HEK293T (cell line): ENCODE measurements around the gene ELF1.
A peak's percentile ranks its signal among the peaks of the same experiment; 100 is the strongest.

Experiments
- CTCF ChIA-PET: fragments of 350-600 bp; formaldehyde crosslinking; extraction: SDS; loops from one replicate; lab custom pipeline; 2021; ENCODE audit warnings: antibody characterized with exemption, inconsistent platforms; lab: Yijun Ruan, JAX
- POLR2A ChIA-PET: fragments of 350-600 bp; formaldehyde crosslinking; extraction: SDS; loops from one replicate; lab custom pipeline; 2020; ENCODE audit warnings: antibody characterized with exemption, inconsistent platforms; lab: Yijun Ruan, JAX
- DNase-seq: peaks from one replicate; pipeline ENCODE4 v3.0.0; 2012; ENCODE audit warnings: mixed read lengths; ENCODE audit errors: extremely low spot score
- ARNT ChIP-seq: fragments of 450-650 bp; IDR thresholded peaks from 2 replicates; pipeline ENCODE4 v1.6.1; 2017; ENCODE audit warnings: mild to moderate bottlenecking
- BHLHE40 ChIP-seq: fragments of 450-650 bp; IDR thresholded peaks from 2 replicates; pipeline ENCODE4 v1.6.1; 2016; ENCODE audit warnings: mild to moderate bottlenecking, moderate library complexity, borderline replicate concordance
- CTBP1 ChIP-seq: fragments of 450-650 bp; IDR thresholded peaks from 2 replicates; pipeline ENCODE4 v1.6.1; 2016; ENCODE audit warnings: borderline replicate concordance
- ELF4 ChIP-seq: fragments of 450-650 bp; IDR thresholded peaks from 2 replicates; pipeline ENCODE4 v1.6.1; 2017; ENCODE audit warnings: antibody characterized with exemption
- FOXA1 ChIP-seq: fragments of 450-650 bp; IDR thresholded peaks from 2 replicates; pipeline ENCODE4 v1.6.1; 2016; ENCODE audit warnings: mild to moderate bottlenecking
- FOXK2 ChIP-seq: fragments of 450-650 bp; IDR thresholded peaks from 2 replicates; pipeline ENCODE4 v1.6.1; 2016; ENCODE audit warnings: mild to moderate bottlenecking
- FOXM1 ChIP-seq: fragments of 450-650 bp; IDR thresholded peaks from 2 replicates; pipeline ENCODE4 v1.6.1; 2017; ENCODE audit warnings: mild to moderate bottlenecking, borderline replicate concordance
- HDGF ChIP-seq: fragments of 450-650 bp; IDR thresholded peaks from 2 replicates; pipeline ENCODE4 v1.6.1; 2017; ENCODE audit warnings: antibody characterized with exemption, borderline replicate concordance
- L3MBTL2 ChIP-seq: fragments of 450-650 bp; conservative IDR thresholded peaks from 2 replicates; pipeline ENCODE4 v1.6.1; 2016; ENCODE audit warnings: mild to moderate bottlenecking
- LEF1 ChIP-seq: fragments of 450-650 bp; IDR thresholded peaks from 2 replicates; pipeline ENCODE4 v1.6.1; 2017; ENCODE audit warnings: mild to moderate bottlenecking, borderline replicate concordance
- NFRKB ChIP-seq: fragments of 450-650 bp; IDR thresholded peaks from 2 replicates; pipeline ENCODE4 v1.6.1; 2016; ENCODE audit warnings: mild to moderate bottlenecking, moderate library complexity
- PKNOX1 ChIP-seq: fragments of 450-650 bp; IDR thresholded peaks from 2 replicates; pipeline ENCODE4 v1.6.1; 2016
- SP1 ChIP-seq: fragments of 450-650 bp; IDR thresholded peaks from 2 replicates; pipeline ENCODE4 v1.6.1; 2017
- SUZ12 ChIP-seq: fragments of 450-650 bp; IDR thresholded peaks from 2 replicates; pipeline ENCODE4 v1.6.1; 2016; ENCODE audit warnings: mild to moderate bottlenecking
- TARDBP ChIP-seq: fragments of 450-650 bp; IDR thresholded peaks from 2 replicates; pipeline ENCODE4 v1.6.1; 2016
- ZNF384 ChIP-seq: fragments of 450-650 bp; IDR thresholded peaks from 2 replicates; pipeline ENCODE4 v1.6.1; 2016

The ELF1 gene

GRCh38 chr13:41060724-41061074 is 41.6 kb upstream of the ELF1 start:
- CTCF ChIA-PET, result interaction anchor here (0.7 kb wide), 1 partner anchor 155 kb away, joined by 5 read pairs; no protein-coding TSS in a partner anchor
- peak; percentile 66 for DNase-seq
- POLR2A ChIA-PET, result interaction anchor here (1.0 to 2.5 kb wide), 8 partner anchors 40 to 271 kb away, joined by 3 to 9 read pairs (median 5); partner anchors contain the start of genes KBTBD6 and SLC25A15
- TF ChIP-seq SUZ12, result no peak
- TF ChIP-seq ELF4, result 0 out of 2 replicates have a peak, but pooled peaks have one; percentile 38

GRCh38 chr13:41060082-41060723 is 41.1 kb upstream of the ELF1 start:
- TF ChIP-seq CTBP1 (no peak), ELF4 (no peak), L3MBTL2 (peak; percentile 96), BHLHE40 (no peak), FOXK2 (no peak), TARDBP (no peak), NFRKB (no peak), HDGF (no peak), ARNT (no peak), FOXM1 (no peak), PKNOX1 (no peak), FOXA1 (no peak), LEF1 (no peak), SUZ12 (no peak), SP1 (no peak), ZNF384 (peak; percentile 65; the same call in 1 of the 2 replicates)
- ChIA-PET POLR2A (interaction anchor here (0.9 to 2.5 kb wide), 8 partner anchors 39 to 271 kb away, joined by 3 to 9 read pairs (median 4); partner anchors contain the start of genes ELF1, KBTBD6 and SLC25A15), CTCF (interaction anchor here (0.7 kb wide), 1 partner anchor 156 kb away, joined by 5 read pairs; no protein-coding TSS in a partner anchor)
- DNase-seq, result peak; percentile 71

GRCh38 chr13:41059456-41060081 is 40.5 kb upstream of the ELF1 start:
- POLR2A ChIA-PET, result interaction anchor here (0.9 to 2.5 kb wide), 4 partner anchors 39 to 145 kb away, joined by 3 to 5 read pairs (median 4); partner anchors contain the start of gene ELF1
- DNase-seq, result no peak
- CTCF ChIA-PET, result no interaction called here
- TF ChIP-seq FOXK2 (no peak), PKNOX1 (no peak), FOXA1 (no peak), ZNF384 (no peak), CTBP1 (no peak), FOXM1 (no peak), L3MBTL2 (no peak), NFRKB (no peak), SP1 (no peak), ELF4 (no peak), LEF1 (no peak), SUZ12 (no peak), TARDBP (no peak), BHLHE40 (no peak), HDGF (no peak), ARNT (no peak)

GRCh38 chr13:41058295-41059070 is 39.4 kb upstream of the ELF1 start:
- no peak for TF ChIP-seq ZNF384
- TF ChIP-seq LEF1, result no peak
- TF ChIP-seq HDGF, result no peak
- TF ChIP-seq FOXM1, result no peak
- TF ChIP-seq ELF4, result no peak
- no peak for TF ChIP-seq NFRKB
- no peak for TF ChIP-seq ARNT
- no peak for TF ChIP-seq CTBP1
- no peak for TF ChIP-seq FOXA1
- no peak for TF ChIP-seq L3MBTL2
- no peak for TF ChIP-seq TARDBP
- no peak for TF ChIP-seq FOXK2
- TF ChIP-seq BHLHE40, result no peak
- TF ChIP-seq SUZ12, result no peak
- TF ChIP-seq SP1, result no peak
- TF ChIP-seq PKNOX1, result no peak
- CTCF ChIA-PET, result no interaction called here
- POLR2A ChIA-PET, result interaction anchor here (2.5 kb wide), 1 partner anchor 38 kb away, joined by 5 read pairs; no protein-coding TSS in a partner anchor
- no peak for DNase-seq

- no peak for TF ChIP-seq LEF1
- TF ChIP-seq FOXA1, result no peak
- no peak for TF ChIP-seq BHLHE40
- no peak for TF ChIP-seq FOXM1
- no peak for TF ChIP-seq HDGF
- TF ChIP-seq ZNF384, result no peak
- TF ChIP-seq FOXK2, result no peak
- no peak for TF ChIP-seq ELF4
- TF ChIP-seq SUZ12, result no peak
- ChIA-PET POLR2A (no interaction called here), CTCF (no interaction called here)
- no peak for DNase-seq
These were observed 38.0 kb upstream of the ELF1 start for GRCh38 chr13:41056826-41057711.
